Hepatocyte (in vitro differentiated cells): ENCODE results near the gene LMBRD2. TPM values are rescaled to one million over a fixed set of nuclear protein-coding genes. Genes with fewer than 3 reads are reported as not detected.

Source experiments
- DNase-seq: peaks from one replicate; pipeline ENCODE4 v3.0.0-alpha.2; 2016; ENCODE audit warnings: low spot score
- H2AFZ ChIP-seq: fragments of 200-600 bp; sonication (generic); 2 replicates; pipeline ENCODE4 v1.6.0; 2016; ENCODE audit warnings: antibody characterized with exemption, mild to moderate bottlenecking
- H3K27ac ChIP-seq: fragments of 200-600 bp; sonication (generic); 2 replicates; pipeline ENCODE4 v1.5.1; 2016; ENCODE audit warnings: mild to moderate bottlenecking
- H3K27me3 ChIP-seq: fragments of 200-600 bp; sonication (generic); 2 replicates; pipeline ENCODE4 v1.6.1; 2016
- H3K36me3 ChIP-seq: fragments of 200-600 bp; sonication (generic); replicated peaks from 2 replicates; pipeline ENCODE4 v1.5.1; 2016; ENCODE audit warnings: low read depth; ENCODE audit not compliant: insufficient read depth
- H3K4me1 ChIP-seq: fragments of 200-600 bp; sonication (generic); 2 replicates; pipeline ENCODE4 v1.5.1; 2016; ENCODE audit warnings: mild to moderate bottlenecking, moderate library complexity; ENCODE audit not compliant: insufficient read depth
- H3K4me2 ChIP-seq: fragments of 200-600 bp; sonication (generic); 2 replicates; pipeline ENCODE4 v1.6.0; 2016
- H3K4me3 ChIP-seq: fragments of 200-600 bp; sonication (generic); 2 replicates; pipeline ENCODE4 v1.5.1; 2016; ENCODE audit warnings: mild to moderate bottlenecking
- H3K79me2 ChIP-seq: fragments of 200-600 bp; sonication (generic); 2 replicates; pipeline ENCODE4 v1.6.0; 2017; ENCODE audit warnings: mild to moderate bottlenecking
- H3K9me2 ChIP-seq: fragments of 200-600 bp; sonication (generic); replicated peaks from 2 replicates; pipeline ENCODE4 v1.6.0; 2017; ENCODE audit warnings: mild to moderate bottlenecking; ENCODE audit not compliant: insufficient read depth
- H3K9me3 ChIP-seq: fragments of 200-600 bp; sonication (generic); 2 replicates; pipeline ENCODE4 v1.5.1; 2016; ENCODE audit warnings: low read depth, mild to moderate bottlenecking
- H4K20me1 ChIP-seq: fragments of 200-600 bp; sonication (generic); 2 replicates; pipeline ENCODE4 v1.6.0; 2016; ENCODE audit warnings: mild to moderate bottlenecking; ENCODE audit not compliant: insufficient read depth, poor library complexity, severe bottlenecking
- EZH2 ChIP-seq: fragments of 200-600 bp; sonication (generic); IDR thresholded peaks from 2 replicates; pipeline ENCODE4 v1.6.1; 2016; ENCODE audit warnings: antibody characterized with exemption, mild to moderate bottlenecking, borderline replicate concordance
- EZH2phosphoT487 ChIP-seq: fragments of 200-600 bp; sonication (generic); IDR thresholded peaks from one replicate; pipeline ENCODE4 v1.6.1; 2018; ENCODE audit warnings: antibody characterized with exemption, mild to moderate bottlenecking, low read depth, moderate library complexity; ENCODE audit not compliant: unreplicated experiment, severe bottlenecking
- WGBS: methylation state at CpG from one replicate; pipeline ENCODE4 v1.1.6; 2016; ENCODE audit warnings: low lambda C conversion rate; ENCODE audit errors: missing lambda C conversion rate; 5-methylcytosine and 5-hydroxymethylcytosine counted together
- polyA plus RNA-seq: library from polyadenylated mRNA; unstranded; fragments of >200 nt; fragmentation: Nextera tagmentation; extraction: Ambion mirVana; gene quantifications from 2 replicates; pipeline ENCODE4 v1.2.1, GENCODE V29; 2016
- total RNA-seq: library from RNA; depleted of rRNA; stranded (reverse); fragments of >200 nt; gene quantifications from 2 replicates; pipeline ENCODE4 v1.2.3, GENCODE V29; 2014
- TF ChIP-seq, protein P1 (sequence below): fragments of 200-600 bp; sonication (generic); IDR thresholded peaks from 2 replicates; pipeline ENCODE4 v1.5.1; 2016; ENCODE audit warnings: antibody characterized with exemption, mild to moderate bottlenecking; ENCODE audit not compliant: poor library complexity

The LMBRD2 gene
- total and polyA plus RNA-seq, 2 experiments from 2014 or later = 4.5 to 27.9 TPM

DNA sequence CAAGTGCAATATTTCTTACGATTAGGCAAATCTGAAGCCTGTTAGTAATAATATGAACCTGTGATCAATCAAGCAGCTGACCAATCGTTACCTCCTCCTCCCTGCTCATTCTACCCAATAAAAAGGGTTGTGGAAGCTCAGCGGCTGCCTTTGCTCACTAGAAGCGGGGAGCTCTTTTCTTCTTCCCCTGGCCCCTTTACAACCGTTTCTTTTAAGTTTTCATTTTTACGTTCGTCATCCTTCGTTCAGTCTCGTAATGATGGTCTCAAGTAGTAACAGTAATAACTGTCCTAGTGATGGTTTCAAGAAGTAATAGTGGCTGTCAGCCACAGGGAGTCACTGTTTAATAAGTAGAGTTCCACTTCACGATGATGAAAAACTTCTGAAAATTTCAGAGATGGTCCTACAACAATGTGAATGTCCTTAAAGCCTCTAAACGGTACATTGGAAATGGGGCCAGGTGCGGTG lies 91.2 kb downstream of the LMBRD2 start:
- H3K27ac ChIP-seq = no peak overlapping the region
- H3K4me2 ChIP-seq = peak overlapping the region; percentile 0
- H3K4me1 ChIP-seq = peaks cover 7% of the 10 kb centered on the region
- TF ChIP-seq, protein P1, sequence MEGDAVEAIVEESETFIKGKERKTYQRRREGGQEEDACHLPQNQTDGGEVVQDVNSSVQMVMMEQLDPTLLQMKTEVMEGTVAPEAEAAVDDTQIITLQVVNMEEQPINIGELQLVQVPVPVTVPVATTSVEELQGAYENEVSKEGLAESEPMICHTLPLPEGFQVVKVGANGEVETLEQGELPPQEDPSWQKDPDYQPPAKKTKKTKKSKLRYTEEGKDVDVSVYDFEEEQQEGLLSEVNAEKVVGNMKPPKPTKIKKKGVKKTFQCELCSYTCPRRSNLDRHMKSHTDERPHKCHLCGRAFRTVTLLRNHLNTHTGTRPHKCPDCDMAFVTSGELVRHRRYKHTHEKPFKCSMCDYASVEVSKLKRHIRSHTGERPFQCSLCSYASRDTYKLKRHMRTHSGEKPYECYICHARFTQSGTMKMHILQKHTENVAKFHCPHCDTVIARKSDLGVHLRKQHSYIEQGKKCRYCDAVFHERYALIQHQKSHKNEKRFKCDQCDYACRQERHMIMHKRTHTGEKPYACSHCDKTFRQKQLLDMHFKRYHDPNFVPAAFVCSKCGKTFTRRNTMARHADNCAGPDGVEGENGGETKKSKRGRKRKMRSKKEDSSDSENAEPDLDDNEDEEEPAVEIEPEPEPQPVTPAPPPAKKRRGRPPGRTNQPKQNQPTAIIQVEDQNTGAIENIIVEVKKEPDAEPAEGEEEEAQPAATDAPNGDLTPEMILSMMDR = peak; percentile 34
- TF ChIP-seq EZH2phosphoT487 (no peak), EZH2 (no peak)
- DNase-seq = no peak
- H4K20me1 ChIP-seq = no peaks in the 10 kb centered on the region
- H3K4me3 ChIP-seq = no peak overlapping the region
- H3K79me2 ChIP-seq = no peaks in the 10 kb centered on the region
- no peaks in the 10 kb centered on the region for H3K9me3 ChIP-seq
- no peaks in the 10 kb centered on the region for H3K9me2 ChIP-seq
- H3K27me3 ChIP-seq = peaks cover 15% of the 10 kb centered on the region
- 73% methylated on average over 12 of the region's 12 CpGs for WGBS
- H3K36me3 ChIP-seq = no peaks in the 10 kb centered on the region
- H2AFZ ChIP-seq = no peak overlapping the region

DNA sequence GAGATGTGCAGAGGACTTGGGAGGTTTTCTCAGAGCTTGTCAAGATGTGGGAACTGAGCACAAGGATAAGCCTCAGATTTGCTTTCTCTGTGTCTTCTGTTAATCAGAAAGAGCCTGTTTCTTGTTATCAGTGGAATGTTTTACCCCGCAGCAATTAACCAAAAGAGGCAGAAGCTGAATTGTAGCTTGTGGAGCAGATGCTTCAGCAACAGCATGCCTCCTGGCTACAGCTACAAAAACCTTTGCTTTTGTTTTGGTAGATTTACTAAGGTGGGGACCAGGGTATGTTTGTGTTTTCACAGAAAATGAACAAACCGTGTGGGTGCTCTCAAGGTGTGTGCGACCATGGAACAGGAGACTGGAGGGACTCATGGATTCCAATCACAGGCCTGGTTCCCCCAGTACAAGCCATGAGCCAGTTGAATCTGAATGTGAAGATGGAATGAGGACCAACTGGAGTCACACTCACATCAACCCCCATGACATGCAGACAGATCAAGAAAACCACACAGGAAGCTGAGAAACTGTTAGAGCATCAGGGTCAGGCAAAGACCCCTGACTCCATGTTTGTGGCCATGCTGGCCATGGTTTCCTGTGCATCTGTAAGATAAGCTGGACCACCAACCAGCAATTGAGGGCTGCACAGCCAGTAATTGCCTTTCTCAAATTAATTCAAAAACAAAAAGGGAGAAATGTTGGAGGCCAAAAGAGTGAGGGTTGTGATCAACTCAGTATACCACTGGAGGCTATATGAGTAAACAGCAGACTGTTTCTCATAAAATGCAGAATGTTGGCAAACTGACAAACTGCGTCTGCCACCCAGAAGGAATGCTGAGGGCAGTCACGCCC lies 91.9 kb downstream of the LMBRD2 start:
- no peak overlapping the region for H3K27ac ChIP-seq
- H3K9me2 ChIP-seq = no peaks in the 10 kb centered on the region
- H3K36me3 ChIP-seq = no peaks in the 10 kb centered on the region
- H4K20me1 ChIP-seq = no peaks in the 10 kb centered on the region
- peaks cover 7% of the 10 kb centered on the region for H3K4me1 ChIP-seq
- H3K27me3 ChIP-seq = peaks cover 8% of the 10 kb centered on the region
- H2AFZ ChIP-seq = no peak overlapping the region
- H3K4me2 ChIP-seq = peak overlapping the region; percentile 0
- DNase-seq = no peak
- no peaks in the 10 kb centered on the region for H3K9me3 ChIP-seq
- no peaks in the 10 kb centered on the region for H3K79me2 ChIP-seq
- TF ChIP-seq, protein P1 = no peak
- TF ChIP-seq EZH2phosphoT487 (no peak), EZH2 (no peak)
- H3K4me3 ChIP-seq = no peak overlapping the region
- WGBS = 47% methylated on average over 5 of the region's 5 CpGs

DNA sequence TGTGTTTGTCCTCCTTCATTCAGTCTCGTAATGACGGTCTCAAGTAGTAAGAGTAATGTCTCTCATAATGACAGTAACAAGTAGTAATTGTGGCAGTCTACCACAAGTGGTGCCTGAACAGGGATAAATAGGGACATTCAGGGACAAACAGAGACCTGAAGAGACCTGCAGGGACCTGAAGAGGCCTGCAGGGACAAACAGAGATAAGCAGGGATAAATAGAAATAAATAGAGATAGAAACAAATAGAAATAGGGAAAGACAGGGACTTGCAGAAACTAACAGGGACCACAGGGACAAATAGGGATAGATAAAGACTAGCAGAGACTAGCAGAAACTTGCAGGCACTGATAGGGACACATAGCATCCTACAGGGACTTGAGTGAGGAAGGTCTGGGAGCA lies 92.9 kb downstream of the LMBRD2 start:
- Histone ChIP-seq H3K4me2 (no peak overlapping the region), H3K27me3 (no peaks in the 10 kb centered on the region), H3K79me2 (no peaks in the 10 kb centered on the region), H3K9me3 (no peaks in the 10 kb centered on the region), H3K4me1 (peaks cover 7% of the 10 kb centered on the region), H3K27ac (no peak overlapping the region), H3K4me3 (no peak overlapping the region), H4K20me1 (no peaks in the 10 kb centered on the region), H3K9me2 (no peaks in the 10 kb centered on the region), H3K36me3 (no peaks in the 10 kb centered on the region), H2AFZ (no peak overlapping the region)
- TF ChIP-seq EZH2phosphoT487 (no peak), EZH2 (no peak)
- TF ChIP-seq, protein P1 = no peak
- no peak for DNase-seq
- WGBS = 79% methylated on average over 2 of the region's 2 CpGs
